ENCODE measurements around the gene PMEL. TPM values are rescaled to one million over a fixed set of nuclear protein-coding genes. Genes with fewer than 3 reads are reported as not detected.
"Not testable (repeated sequence)": the region's sequence is repeated elsewhere in the genome, so short reads cannot be mapped to it uniquely, and the experiment has no call there.

Gene PMEL
- 1.1 TPM for polyA plus RNA-seq (2012; ENCODE audit: insufficient read depth, insufficient read length)

- no peak for DNase-seq (ENCODE audit: low read depth, low spot score)
- H3K4me3 ChIP-seq (ENCODE audit: low read length), result peak within 1 kb of the TSS; percentile 94
These were observed at the start of gene PMEL for GRCh38 chr12:55965941-55966407. TSS of gene PMEL (minus strand) at chr12:55966042. CDS start at chr12:55966011, 31 bp downstream.

GRCh38 chr12:56014205-56014604 is 48.4 kb upstream of the PMEL start:
- no peak overlapping the region for H3K4me3 ChIP-seq (ENCODE audit: low read length)
- no peak for DNase-seq (ENCODE audit: low read depth, low spot score)

- DNase-seq (ENCODE audit: low read depth, low spot score), result no peak
- H3K4me3 ChIP-seq (ENCODE audit: low read length), result no peak overlapping the region
These were observed 47.6 kb upstream of the PMEL start for GRCh38 chr12:56013482-56013881.

- DNase-seq (ENCODE audit: low read depth, low spot score), result no peak
- H3K4me3 ChIP-seq (ENCODE audit: low read length), result no peak overlapping the region
These were observed 45.8 kb upstream of the PMEL start for GRCh38 chr12:56011509-56012090.

GRCh38 chr12:56010111-56010570 is 44.3 kb upstream of the PMEL start:
- no peak for DNase-seq (ENCODE audit: low read depth, low spot score)
- H3K4me3 ChIP-seq (ENCODE audit: low read length), result no peak overlapping the region

GRCh38 chr12:56007564-56008559 is 42.0 kb upstream of the PMEL start:
- H3K4me3 ChIP-seq (ENCODE audit: low read length), result no peak overlapping the region
- no peak for DNase-seq (ENCODE audit: low read depth, low spot score)

DNA sequence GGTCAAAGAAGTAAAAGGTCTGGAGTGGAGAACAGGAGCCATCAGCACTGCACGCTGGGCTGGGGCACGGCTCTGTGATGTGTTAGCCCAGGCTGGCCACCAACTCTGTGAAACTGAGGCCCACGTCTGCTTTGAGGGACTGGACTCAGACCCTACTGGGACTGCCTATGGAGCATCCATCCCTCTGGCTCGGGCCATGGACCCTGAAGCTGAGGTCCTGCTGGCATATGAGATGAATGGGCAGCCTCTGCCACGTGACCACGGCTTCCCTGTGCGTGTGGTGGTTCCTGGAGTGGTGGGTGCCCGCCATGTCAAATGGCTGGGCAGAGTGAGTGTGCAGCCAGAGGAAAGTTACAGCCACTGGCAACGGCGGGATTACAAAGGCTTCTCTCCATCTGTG is 38.4 kb upstream of the PMEL start:
- no peak overlapping the region for H3K4me3 ChIP-seq (ENCODE audit: low read length)
- DNase-seq (ENCODE audit: low read depth, low spot score), result no peak

DNA sequence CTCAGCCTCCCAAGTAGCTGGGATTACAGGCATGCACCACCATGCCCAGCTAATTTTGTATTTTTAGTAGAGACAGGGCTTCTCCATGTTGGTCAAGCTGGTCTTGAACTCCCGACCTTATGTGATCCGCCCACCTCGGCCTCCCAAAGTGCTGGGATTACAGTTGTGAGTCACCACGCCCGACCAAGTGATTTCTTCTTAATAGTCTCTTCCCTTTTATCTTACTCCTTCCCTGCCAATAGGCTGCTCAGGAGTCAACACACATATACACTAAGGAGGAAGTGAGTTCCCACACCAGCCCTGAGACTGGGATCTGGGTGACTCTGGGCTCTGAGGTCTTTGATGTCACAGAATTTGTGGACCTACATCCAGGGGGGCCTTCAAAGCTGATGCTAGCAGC is 37.5 kb upstream of the PMEL start:
- not testable (repeated sequence) for DNase-seq (ENCODE audit: low read depth, low spot score); H3K4me3 ChIP-seq (ENCODE audit: low read length)

DNA sequence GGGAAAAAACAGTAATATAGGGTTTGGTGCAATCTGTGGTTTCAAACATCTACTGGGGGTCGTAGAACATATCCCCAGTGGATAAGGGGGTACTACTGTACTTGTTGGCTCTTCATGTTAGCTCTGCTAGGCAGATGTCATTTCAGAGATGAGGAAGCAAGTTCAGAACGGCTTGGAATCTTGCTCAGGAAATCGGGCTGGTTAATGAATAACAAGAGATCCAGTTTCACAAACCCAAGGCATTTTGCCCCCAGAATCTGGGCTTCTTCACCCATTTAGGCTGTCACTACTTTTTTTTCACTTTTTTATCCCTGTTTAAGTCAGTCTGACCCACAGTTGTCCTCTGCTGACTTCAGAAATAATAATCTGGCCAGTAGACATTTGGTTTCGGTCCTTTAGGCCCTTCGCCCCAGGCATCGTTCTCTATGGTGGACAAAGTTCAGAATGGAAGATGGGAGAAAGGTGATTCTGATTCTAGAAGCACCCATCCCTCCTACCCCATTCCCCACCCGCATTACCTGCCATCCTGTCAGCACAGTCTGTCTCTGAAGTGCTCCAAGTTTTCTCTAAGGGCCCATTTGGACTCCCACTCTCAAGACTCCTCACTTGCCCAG is 35.8 kb upstream of the PMEL start:
- no peak for DNase-seq (ENCODE audit: low read depth, low spot score)
- no peak overlapping the region for H3K4me3 ChIP-seq (ENCODE audit: low read length)

DNA sequence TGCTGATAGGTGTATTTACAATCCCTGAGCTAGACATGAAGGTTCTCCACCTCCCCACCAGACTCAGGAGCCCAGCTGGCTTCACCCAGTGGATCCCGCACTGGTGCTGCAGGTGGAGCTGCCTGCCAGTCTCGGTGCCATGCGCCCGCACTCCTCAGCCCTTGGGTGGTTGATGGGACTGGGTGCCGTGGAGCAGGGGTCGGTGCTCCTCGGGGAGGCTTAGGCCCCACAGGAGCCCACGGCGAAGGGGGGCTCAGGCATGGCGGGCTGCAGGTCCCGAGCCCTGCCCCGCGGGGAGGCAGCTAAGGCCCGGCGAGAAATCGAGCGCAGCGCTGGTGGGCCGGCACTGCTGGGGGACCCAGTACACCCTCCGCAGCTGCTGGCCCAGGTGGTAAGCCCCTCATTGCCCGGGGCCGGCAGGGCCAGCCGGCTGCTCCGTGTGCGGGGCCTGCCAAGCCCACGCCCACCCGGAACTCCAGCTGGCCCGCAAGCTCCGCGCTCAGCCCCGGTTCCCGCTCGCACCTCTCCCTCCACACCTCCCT is 34.2 kb upstream of the PMEL start:
- not testable (repeated sequence) for DNase-seq (ENCODE audit: low read depth, low spot score)

DNA sequence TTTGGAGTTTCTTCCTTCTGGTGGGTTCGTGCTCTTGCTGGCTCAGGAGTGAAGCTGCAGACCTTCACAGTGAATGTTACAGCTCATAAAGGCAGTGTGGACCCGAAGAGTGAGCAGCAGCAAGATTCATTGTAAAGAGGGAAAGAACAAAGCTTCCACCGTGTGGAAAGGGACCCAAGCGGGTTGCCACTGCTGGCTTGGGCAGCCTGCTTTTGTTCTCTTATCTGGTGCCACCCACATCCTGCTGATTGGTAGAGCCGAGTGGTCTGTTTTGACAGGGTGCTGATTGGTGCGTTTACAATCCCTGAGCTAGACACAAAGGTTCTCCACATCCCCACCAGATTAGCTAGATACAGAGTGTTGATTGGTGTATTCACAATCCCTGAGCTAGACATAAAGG is 33.7 kb upstream of the PMEL start:
- DNase-seq (ENCODE audit: low read depth, low spot score), result peak; percentile 35
- H3K4me3 ChIP-seq (ENCODE audit: low read length), result not testable (repeated sequence)

More for the DNA sequence above, 34.2 kb upstream of the PMEL start:
- H3K4me3 ChIP-seq (ENCODE audit: low read length), result not testable (repeated sequence)

DNA sequence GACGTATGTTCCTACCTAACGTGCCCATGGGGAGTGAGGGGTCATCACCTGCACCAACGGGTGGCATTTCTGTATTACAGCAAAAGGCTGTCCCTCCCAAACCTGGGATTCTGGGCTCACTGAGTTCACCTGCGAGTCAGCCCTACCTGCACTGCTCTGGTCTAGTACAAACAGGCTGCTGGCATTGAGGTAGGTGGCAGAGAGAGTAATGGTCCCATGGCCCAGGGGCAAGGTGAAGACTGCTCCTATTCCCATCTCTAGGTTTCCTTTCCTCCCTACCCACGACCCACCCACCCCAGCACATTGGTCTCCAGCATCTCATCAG is 31.7 kb upstream of the PMEL start:
- no peak overlapping the region for H3K4me3 ChIP-seq (ENCODE audit: low read length)
- no peak for DNase-seq (ENCODE audit: low read depth, low spot score)

GRCh38 chr12:55996715-55997534 is 31.1 kb upstream of the PMEL start, which contains the start of gene SUOX:
TSS of gene SUOX (plus strand) at chr12:55997276. CDS start at chr12:56002222, 4,946 bp downstream.
- H3K4me3 ChIP-seq (ENCODE audit: low read length), result no peak within 1 kb of the TSS
- DNase-seq (ENCODE audit: low read depth, low spot score), result no peak

GRCh38 chr12:55996201-55996714 is 30.4 kb upstream of the PMEL start:
- no peak overlapping the region for H3K4me3 ChIP-seq (ENCODE audit: low read length)
- peak; percentile 56 for DNase-seq (ENCODE audit: low read depth, low spot score)

DNA sequence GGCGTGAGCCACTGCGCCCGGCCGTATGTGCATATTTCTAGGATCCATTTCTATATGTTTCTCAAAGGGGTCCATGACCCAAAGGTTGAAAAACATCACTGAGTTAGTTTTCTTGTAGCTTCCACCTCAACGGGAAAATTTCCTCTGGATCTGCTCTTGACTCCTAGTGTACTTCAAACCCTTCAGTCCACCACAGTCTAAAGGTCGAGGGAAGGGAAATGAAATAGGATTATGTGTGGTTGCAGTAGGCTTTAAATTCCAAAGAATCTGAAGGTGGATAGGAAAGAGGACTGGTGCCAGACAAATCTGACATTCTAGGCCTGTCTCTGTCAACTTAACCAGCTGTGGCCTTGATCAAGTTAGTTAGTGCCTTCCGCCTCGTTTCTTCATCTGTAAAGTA is 29.5 kb upstream of the PMEL start:
- DNase-seq (ENCODE audit: low read depth, low spot score), result no peak
- H3K4me3 ChIP-seq (ENCODE audit: low read length), result no peak overlapping the region

DNA sequence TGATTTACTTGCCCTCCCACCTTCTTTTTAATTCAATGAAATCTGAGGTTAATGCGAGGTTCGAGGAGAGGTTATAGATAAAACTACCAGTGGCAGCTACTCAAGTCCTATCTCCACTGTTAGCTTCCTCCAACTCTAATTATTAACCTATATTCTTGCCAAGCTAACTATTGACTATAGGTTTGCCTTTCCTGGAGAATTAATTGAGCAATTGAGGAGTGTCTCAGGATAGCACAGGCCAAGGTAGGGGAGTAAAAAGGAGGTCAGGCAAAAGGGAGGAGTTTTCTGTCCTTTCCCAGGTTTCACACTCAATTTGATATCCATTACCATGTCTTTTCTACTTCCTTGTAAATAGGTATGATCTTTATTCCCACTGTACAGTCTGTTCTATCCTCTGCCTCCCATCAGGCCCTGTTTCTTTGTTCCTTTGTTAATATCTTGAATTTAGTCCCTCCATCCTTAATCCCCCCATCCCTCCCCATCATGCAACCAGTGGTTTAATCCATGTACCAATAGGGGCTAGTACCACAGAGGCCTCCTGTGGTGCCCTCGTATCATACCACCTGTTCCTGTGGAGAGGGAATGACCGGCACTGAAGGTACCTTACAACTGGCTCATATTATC is 27.5 kb upstream of the PMEL start:
- no peak overlapping the region for H3K4me3 ChIP-seq (ENCODE audit: low read length)
- no peak for DNase-seq (ENCODE audit: low read depth, low spot score)

DNA sequence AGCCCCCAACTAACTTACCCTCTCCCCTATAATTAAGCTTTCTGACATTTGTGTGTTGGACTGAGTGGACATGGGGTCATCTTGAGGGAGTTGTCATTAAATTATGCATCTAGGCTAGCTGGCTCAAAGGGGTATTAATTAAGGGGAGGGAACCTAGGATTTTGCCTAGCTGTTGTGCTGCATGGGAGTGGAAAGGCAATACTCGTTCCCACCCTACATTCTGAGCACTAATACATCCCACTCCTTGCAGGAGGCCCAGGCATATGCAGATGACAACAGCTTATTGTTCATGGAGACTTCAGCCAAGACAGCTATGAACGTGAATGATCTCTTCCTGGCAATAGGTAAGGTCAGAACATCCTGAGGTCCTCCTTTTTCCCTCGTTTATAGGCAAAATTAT is 25.3 kb upstream of the PMEL start:
- H3K4me3 ChIP-seq (ENCODE audit: low read length), result no peak overlapping the region
- no peak for DNase-seq (ENCODE audit: low read depth, low spot score)

DNA sequence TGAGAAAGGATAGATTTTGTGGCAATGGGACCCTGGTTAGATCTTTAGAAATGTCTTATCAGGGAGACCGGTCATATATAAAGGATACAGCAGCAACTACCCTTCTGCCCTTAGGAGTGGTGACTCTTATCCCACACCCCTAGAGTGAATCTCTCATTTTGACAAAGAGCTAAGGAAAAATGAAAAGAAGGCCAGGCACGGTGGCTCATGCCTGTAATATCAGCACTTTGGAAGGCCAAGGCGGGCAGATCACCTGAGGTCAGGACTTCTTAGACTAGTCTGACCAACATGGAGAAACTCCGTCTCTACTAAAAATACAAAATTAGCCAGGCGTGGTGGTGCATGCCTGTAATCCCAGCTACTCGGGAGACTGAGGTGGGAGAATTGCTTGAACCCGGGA is 20.1 kb upstream of the PMEL start:
- DNase-seq (ENCODE audit: low read depth, low spot score); H3K4me3 ChIP-seq (ENCODE audit: low read length): not testable (repeated sequence)
